Central memory CD4-positive, alpha-beta T cell (primary cell): Measurements from ENCODE around the gene HS3ST3A1.

Experiments used
- DNase-seq: peaks from one replicate; pipeline ENCODE4 v3.0.0; 2022

The HS3ST3A1 gene

DNA sequence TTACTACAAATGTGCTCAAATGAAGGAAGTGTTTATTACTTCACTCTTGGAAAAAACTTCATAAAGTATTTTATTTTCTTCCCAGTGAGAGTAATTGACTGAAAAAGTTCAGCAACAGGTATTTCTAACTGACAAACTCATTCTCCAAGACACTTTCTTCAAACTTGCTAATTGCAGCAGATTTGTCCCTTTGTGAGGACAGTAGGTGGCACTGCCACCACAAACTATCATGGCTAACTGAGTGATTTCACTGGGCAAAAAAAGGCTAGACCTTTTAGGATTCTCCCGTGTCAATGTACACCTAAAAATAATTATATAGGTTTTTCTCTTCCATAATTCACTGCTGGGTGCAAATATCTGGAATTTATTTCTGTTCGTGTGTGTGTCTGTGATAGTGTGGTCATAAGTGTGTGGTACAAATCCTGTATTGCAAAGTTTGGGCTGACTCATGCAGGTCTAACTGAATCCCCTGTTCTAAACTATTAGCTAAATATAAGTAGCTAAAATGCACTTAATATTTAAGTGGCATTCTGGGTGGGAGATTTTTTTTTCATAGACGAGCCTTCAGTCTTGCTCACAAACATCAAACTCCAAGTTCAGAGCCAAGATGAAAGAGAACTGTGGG, 3.9 kb downstream of the HS3ST3A1 start:
- DNase-seq = peak; percentile 24

DNA sequence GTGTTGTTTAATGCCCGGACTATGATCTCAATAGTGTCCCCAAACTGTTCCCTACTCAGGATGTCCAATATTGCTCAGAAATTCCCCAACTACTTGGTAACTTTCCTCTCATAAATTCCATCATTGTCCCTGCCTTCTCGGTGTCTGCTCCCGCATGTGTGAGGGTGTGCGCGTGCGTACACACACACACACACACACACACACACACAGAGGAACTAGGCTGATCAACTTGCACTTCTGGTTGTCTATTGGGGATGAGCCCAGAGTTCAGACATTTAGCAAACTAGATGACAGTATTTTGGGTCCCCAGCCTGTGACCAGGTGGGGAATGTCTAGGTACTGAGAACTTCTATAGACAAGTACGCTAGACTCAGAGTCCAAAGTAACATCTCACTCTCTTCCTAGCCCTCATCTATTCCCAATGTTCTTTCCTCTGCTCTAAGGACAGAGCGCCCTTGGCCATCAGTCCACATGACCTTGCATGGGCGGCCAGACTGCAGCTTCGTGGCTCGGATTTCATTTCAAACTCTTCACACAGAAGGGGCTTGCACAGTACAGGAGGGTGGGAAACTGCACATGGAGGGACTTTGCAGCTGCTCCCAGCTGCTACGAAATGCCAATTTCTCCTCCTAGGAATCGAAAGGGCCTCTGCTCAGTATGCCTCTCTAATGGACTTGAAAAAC, 5.3 kb downstream of the HS3ST3A1 start:
- no peak for DNase-seq

DNA sequence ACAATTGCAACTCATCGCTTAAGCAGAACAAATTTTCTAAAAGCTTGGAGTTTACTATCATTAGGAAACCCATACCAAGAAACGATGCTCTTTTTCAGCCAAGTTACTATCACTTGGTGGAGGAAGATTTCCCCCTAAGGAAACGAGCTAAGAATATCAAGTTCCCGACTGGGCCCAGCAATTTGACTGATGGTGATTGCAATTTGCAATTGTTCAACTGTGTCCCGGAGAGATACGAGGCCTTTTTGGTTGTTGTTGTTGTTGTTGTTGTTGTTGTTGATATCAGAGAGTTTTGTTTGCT, 6.2 kb downstream of the HS3ST3A1 start:
- no peak for DNase-seq

DNA sequence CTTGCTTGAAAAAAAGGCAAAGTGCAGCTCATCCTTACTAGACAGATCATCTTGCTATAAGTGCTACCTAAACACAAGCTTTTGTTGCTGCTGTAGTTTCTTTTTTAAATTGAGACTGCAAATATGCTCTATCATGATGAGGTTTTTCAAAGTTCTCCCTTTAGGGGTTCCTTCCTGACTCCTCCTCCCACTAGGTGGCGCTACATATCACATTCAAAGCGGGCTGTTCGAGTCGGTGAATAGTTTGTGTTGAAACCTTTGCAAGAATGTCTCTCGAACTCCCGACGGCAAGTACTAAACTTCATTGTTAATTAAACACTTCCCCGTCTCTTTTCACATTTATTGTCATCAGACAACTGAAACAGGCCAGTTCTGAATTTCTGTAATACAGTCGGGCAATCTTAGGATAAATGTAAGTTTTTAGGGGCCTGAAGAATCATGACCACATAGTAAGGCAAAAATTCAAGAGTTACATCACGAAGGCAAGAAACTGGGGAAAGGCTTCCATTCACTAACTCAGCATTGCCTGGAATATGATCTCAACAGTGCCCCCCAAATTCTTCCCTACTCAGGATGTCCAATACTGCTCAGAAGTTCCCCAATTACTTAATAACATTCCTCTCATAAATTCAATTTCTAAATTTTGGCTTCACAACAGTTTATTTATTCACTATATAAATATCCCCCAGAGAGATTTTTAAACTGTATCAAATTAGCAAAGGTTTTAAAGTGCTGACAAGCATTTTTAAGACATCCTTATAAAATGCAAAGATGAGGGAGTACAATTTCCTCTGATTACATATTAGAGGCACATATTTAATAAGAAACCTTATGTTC, 6.7 kb downstream of the HS3ST3A1 start:
- DNase-seq = peak; percentile 75

GRCh38 chr17:13594310-13594709, 7.4 kb downstream of the HS3ST3A1 start:
- no peak for DNase-seq

DNA sequence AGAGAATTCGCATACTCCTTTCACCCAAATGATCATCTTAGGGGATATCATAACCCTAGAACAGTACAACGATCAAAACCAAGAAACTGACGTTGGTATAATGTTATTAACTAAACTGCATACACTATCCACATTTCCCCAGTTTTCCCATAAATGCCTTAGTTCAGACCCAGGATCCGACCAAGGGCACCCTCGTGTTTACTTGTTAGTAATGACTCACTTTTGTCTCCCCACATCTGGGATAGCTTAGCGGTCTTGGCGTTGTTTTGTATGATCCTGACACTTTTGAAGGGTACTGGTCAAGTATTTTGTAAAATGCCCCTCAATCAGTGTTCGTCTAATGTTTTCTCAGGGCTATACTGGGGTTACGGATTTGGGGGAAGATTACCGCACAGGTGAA, 8.0 kb downstream of the HS3ST3A1 start:
- DNase-seq = no peak

DNA sequence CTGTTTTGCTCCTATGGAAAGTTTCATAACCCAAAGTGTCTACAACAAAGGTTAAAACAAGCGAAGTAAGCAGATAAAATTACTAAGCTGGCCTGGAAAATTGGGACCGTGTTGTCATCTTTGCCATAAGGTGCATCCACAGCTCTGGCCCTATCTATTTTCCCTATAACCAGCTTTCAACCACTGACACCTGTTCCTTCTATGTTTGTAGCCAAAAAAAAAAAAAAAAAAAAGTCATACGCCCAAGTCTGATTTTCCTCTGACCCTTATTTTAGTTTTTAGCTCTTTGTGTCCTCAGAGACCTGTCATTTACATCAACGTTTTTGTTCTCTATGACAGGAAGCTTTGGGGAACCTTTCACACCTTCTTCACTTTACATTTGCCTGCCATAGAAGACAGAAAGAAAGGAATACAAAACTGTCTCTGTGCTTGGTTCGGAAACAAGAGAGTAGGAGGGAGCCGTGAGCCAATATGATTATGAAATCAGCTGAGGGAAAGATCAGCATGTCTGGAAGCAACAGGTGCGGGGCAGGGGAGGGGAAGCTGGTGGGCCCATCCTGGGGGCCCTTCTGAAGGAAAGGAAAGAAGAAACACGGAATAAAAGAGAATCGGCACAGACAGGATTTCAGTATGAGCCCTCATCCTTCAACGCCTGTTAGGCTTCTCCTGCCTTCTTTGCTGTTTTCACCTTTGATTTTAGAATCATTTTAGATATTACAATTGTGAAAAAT, 8.5 kb downstream of the HS3ST3A1 start:
- DNase-seq = no peak

- DNase-seq = no peak
Measured at GRCh38 chr17:13592427-13592826, 9.3 kb downstream of the HS3ST3A1 start.

DNA sequence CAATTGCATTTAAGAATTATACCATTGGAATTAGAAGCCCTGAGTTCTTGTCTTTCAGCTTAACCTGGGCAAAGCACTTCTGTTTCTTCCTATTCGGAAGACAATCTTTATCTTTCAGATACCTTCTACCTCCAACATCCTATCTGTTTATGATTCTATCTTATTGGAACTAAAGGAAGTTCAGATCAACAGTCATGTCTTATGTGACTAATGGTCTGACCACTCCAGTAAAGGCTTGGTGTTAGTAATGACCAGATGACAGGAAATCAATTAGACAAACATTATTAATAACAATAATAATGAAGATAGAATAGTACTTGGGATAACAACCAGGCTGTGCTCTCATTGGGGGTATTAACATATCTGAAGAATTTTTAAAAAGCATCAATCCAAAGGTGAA, 11.3 kb downstream of the HS3ST3A1 start:
- no peak for DNase-seq

- DNase-seq = no peak
Measured at GRCh38 chr17:13589658-13590057, 12.1 kb downstream of the HS3ST3A1 start.

GRCh38 chr17:13587487-13588338, 14.0 kb downstream of the HS3ST3A1 start:
- no peak for DNase-seq

DNA sequence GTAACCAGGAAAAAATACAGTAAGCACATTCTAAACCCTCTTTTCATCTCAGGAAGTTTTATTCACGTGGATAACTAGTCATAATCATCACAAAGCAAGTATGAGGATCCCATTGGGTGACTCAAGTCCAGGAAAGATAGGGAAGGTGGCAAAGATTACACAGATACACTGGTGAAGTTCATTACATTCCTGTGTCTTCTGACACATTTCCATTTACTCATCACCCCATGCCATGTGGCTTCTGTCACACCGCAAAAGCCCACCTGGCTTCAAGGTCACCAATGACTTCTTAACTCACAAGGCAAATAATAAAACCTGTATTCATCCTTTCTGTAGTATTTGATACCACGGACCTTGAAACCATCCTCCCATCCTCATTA, 17.0 kb downstream of the HS3ST3A1 start:
- no peak for DNase-seq

- no peak for DNase-seq
Measured at GRCh38 chr17:13583996-13584700, 17.6 kb downstream of the HS3ST3A1 start.

DNA sequence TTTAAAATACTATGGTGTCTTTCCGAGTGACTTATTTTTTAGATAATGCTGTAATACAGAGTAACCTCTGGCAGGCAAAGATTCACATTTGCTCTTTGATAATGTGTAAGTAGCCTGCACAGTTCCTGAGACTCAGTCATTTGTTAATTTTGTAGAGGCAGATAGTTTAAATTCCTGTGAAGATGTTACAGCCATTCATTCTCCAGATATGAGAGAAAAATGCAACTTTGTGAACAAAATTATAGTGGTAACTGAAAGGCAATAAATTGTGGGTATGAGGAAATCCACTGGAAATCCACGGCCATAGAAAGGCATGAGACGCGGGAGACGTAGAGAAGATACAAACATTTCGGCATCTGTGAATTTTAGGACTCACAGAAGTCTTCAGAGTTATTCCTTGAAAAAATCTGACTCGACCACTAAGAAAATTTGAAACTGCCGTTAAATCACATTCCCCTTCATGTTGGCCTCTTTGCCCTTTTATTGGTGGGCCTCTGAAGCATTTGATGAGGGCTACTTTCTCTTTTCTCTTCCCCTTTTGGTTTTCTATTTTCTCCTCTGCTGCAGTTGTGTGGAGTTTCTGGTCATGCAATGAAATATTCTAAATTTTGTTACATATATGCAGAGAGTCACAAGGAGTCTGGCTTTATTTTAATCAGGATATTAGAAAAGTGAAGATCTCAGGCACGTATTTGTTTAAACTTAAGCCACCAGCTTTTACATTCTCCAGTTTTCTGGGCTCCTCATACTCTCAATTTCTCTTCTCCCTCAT, 18.8 kb downstream of the HS3ST3A1 start:
- DNase-seq = no peak

DNA sequence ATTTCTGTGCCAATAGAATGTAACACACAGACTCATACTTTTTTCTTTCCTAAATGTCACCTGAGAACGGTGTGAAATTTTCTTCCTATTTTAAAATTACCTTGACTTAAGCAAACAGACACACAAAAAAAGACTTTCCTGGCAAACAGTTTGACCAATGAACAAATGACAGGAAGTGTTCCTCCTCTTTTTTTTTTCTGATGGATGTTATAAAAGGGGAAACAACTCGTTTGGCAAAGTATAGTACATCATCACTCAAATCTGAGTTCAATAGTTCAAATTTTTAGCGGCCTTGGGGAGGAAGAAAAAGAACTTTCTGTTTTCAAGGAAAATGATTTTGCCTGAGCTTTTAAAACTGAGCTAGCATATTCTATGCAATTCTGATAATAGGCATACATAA, 19.8 kb downstream of the HS3ST3A1 start:
- DNase-seq = no peak

DNA sequence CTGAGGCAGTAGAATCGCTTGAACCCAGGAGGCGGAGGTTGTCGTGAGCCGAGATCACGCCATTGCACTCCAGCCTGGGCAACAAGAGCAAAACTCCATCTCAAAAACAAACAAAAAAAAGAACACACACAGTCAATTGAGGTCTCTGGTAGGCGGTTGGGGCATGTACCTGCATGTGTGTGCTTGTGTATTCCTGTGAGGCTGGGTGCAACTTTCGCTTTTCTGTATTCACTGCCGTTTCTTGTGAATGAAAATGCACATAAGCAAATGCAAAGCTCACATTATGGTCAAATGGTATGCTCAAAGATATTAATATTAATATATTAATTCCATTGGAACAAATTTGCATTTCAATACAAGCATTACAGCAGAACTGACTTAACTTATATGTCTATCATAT, 20.9 kb downstream of the HS3ST3A1 start:
- no peak for DNase-seq

DNA sequence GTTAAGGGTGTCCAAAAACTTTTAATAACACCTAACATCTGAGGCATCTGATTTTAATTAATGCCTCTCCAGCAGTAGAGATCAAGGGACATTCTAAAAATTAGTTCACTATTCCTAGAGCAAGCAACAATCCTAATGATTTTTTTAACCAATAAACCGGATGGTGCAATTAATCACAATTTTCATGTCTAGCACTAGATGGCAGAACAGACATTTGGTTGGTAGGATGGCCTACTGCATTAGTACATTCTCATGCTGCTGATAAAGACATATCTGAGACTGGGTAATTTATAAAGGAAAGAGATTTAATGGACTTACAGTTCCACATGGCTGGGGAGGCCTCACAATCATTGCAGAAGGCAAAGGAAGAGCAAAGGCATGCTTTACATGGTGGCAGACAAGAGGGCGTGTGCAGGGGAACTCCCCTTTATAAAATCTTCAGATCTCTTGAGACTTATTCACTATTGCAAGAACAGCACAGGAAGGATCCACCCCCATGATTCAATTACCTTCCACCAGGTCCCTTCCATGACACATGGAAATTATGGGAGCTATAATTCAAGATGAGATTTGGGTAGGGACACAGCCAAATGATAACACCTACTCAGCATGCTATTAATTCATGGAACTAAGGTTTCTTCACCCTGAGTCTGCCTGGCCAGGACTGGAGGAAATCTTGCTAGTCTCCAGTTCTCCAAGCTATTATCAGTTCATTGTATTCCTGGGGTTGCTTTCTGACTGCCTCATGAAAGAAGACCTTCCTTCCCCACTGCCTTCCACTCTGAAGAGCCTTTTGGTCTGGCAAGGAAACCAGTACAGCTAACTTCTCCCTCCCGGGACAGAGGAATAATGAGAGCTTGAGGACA, 24.8 kb downstream of the HS3ST3A1 start:
- DNase-seq = no peak

GRCh38 chr17:13575922-13576419, 25.8 kb downstream of the HS3ST3A1 start:
- DNase-seq = no peak

DNA sequence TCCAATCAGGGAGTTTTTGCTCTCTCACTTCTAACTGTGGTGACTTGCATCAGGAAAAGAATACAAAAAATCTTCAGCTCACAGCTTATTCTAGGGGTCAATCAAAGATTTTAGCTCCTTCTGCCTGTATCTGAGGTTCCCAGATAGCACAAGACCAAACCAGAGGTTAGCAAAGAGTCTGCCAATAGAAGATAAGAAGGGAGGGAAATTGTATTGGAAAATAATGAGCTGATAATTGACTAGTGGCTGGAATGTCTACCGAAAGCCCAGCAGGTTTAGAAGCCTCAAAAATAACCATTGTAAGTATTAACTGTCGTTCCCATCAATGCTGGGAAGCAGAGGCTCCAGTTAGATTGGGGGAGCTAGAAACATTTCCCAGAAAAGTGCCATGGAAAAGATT, 26.3 kb downstream of the HS3ST3A1 start:
- DNase-seq = no peak

- DNase-seq = no peak
Measured at GRCh38 chr17:13572581-13572980, 29.1 kb downstream of the HS3ST3A1 start.
